ENCODE data around the gene NFATC2.

The NFATC2 gene

DNA sequence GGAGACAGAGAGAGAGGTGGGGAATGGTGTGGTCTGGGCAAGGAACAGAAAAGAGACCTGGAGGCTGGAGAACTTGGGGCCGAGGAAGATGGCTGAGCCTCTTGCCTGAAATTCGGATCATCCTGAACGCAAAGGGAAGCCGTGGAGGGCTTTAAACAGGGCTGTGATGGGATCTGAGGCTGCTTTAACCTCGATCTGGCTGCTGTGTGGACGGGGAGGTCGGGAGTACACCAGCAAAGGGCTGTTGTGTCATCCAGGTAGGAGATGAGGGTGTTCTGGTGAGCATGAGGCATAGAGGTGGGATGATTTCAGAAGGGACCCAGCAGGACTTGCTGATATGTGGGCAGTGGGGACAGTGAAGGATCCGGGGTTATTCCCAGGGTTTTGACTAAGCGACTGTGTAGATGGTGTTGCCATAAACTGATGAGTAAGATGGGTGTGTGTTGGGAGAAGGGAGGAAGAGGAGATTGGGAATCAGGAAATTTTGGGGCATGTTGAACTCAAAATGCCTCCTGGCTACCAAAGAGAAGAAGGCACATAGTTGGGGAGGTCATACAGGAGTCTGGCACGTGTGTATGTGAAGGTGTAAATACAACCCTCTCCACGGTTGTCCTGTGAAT, 158.5 kb downstream of the NFATC2 start:
- Histone ChIP-seq H3K4me1 (ENCODE audit: insufficient read depth, low read length) (peaks cover 26% of the 10 kb centered on the region), H3K27ac (ENCODE audit: low read depth, low read length) (no peak overlapping the region), H3K36me3 (ENCODE audit: insufficient read depth, low read length) (no peaks in the 10 kb centered on the region), H3K9ac (ENCODE audit: low read depth, low read length) (no peak overlapping the region), H3K4me3 (ENCODE audit: low read length) (no peak overlapping the region), H3K9me3 (ENCODE audit: insufficient read depth, low read depth, low read length) (no peaks in the 10 kb centered on the region), H3K27me3 (ENCODE audit: insufficient read depth, low read length) (no peaks in the 10 kb centered on the region)
- WGBS = 92% methylated on average over 10 of the region's 11 CpGs

DNA sequence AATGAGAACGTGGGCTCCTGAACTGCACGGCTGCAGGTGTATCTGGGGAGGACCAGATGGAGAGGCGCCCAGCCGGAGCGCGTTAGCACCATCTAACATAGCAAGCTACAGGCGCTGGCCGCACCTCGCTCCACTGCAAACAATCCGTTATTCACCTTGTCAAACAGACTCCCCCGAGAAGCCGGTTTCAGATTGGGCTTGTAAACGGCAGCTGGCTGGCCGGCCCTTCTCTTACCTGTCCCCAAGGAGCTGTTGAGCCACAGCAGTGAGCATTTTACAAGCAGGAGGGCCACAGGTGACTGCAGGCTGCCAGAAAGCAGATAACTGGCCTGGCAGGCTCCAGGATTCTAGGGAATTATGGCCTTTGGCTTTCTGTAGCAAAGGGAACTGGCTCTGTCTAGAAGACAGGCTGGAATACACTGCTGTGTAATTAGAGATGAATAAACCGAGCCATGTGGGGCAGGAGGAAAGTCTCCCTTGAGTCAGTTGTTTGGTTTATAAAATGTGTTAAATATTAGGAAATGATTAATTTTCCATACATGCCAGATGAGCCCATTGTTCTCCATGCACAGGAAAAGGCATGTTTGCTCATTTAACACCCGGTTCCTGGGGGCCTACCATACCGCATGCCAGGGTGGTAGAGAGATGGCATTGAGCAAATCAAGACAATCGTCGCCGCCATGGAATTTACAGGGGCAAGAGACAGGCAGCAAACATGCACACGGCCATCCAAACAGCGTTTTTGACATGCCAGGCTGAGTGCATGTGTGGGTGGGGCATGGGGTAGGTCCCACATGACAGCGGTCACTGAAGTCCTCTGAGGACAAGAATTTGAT, 159.3 kb downstream of the NFATC2 start:
- 86% methylated on average over 23 of the region's 23 CpGs for WGBS
- Histone ChIP-seq H3K4me3 (ENCODE audit: low read length) (no peak overlapping the region), H3K36me3 (ENCODE audit: insufficient read depth, low read length) (no peaks in the 10 kb centered on the region), H3K4me1 (ENCODE audit: insufficient read depth, low read length) (peaks cover 21% of the 10 kb centered on the region), H3K27me3 (ENCODE audit: insufficient read depth, low read length) (no peaks in the 10 kb centered on the region), H3K27ac (ENCODE audit: low read depth, low read length) (no peak overlapping the region), H3K9ac (ENCODE audit: low read depth, low read length) (no peak overlapping the region), H3K9me3 (ENCODE audit: insufficient read depth, low read depth, low read length) (no peaks in the 10 kb centered on the region)

GRCh38 chr20:51382111-51382985, 160.2 kb downstream of the NFATC2 start:
- no peak overlapping the region for H3K9ac ChIP-seq (ENCODE audit: low read depth, low read length)
- H3K27ac ChIP-seq (ENCODE audit: low read depth, low read length) = no peak overlapping the region

DNA sequence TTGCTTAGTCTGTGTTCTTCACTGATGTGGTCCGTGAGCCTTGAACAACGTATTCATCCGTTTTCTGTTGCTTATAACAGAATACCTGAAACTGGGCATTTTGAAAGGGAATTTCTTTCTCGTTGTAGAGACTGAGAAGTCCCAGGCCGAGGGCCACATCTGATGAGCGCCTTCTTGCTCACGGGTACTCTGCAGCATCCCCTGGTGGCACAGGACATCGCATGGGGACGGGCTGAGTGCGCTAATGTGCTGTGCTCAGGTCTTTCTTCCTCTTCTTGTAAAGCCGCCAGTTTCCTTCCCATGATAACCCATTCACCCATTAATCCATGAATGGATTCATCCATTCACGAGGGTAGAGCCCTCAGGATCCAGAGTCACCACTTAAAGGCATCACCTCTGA, 161.0 kb downstream of the NFATC2 start:
- WGBS = 91% methylated on average over 12 of the region's 12 CpGs
- Histone ChIP-seq H3K9me3 (ENCODE audit: insufficient read depth, low read depth, low read length) (no peaks in the 10 kb centered on the region), H3K27ac (ENCODE audit: low read depth, low read length) (no peak overlapping the region), H3K36me3 (ENCODE audit: insufficient read depth, low read length) (no peaks in the 10 kb centered on the region), H3K4me1 (ENCODE audit: insufficient read depth, low read length) (peaks cover 5% of the 10 kb centered on the region), H3K27me3 (ENCODE audit: insufficient read depth, low read length) (no peaks in the 10 kb centered on the region), H3K4me3 (ENCODE audit: low read length) (no peak overlapping the region), H3K9ac (ENCODE audit: low read depth, low read length) (no peak overlapping the region)

More at GRCh38 chr20:51382111-51382985, 160.2 kb downstream of the NFATC2 start:
- H3K36me3 ChIP-seq (ENCODE audit: insufficient read depth, low read length) = no peaks in the 10 kb centered on the region
- no peaks in the 10 kb centered on the region for H3K9me3 ChIP-seq (ENCODE audit: insufficient read depth, low read depth, low read length)
- 92% methylated on average over 17 of the region's 17 CpGs for WGBS
- peaks cover 13% of the 10 kb centered on the region for H3K4me1 ChIP-seq (ENCODE audit: insufficient read depth, low read length)
- no peaks in the 10 kb centered on the region for H3K27me3 ChIP-seq (ENCODE audit: insufficient read depth, low read length)
- no peak overlapping the region for H3K4me3 ChIP-seq (ENCODE audit: low read length)

GRCh38 chr20:51380401-51381385, 161.8 kb downstream of the NFATC2 start:
- H3K27ac ChIP-seq (ENCODE audit: low read depth, low read length) = no peak overlapping the region
- H3K4me1 ChIP-seq (ENCODE audit: insufficient read depth, low read length) = no peaks in the 10 kb centered on the region
- H3K27me3 ChIP-seq (ENCODE audit: insufficient read depth, low read length) = no peaks in the 10 kb centered on the region
- no peaks in the 10 kb centered on the region for H3K9me3 ChIP-seq (ENCODE audit: insufficient read depth, low read depth, low read length)
- no peaks in the 10 kb centered on the region for H3K36me3 ChIP-seq (ENCODE audit: insufficient read depth, low read length)
- 86% methylated on average over 13 of the region's 13 CpGs for WGBS
- no peak overlapping the region for H3K9ac ChIP-seq (ENCODE audit: low read depth, low read length)
- H3K4me3 ChIP-seq (ENCODE audit: low read length) = no peak overlapping the region

- no peaks in the 10 kb centered on the region for H3K9me3 ChIP-seq (ENCODE audit: insufficient read depth, low read depth, low read length)
- no peak overlapping the region for H3K9ac ChIP-seq (ENCODE audit: low read depth, low read length)
- no peaks in the 10 kb centered on the region for H3K4me1 ChIP-seq (ENCODE audit: insufficient read depth, low read length)
- H3K4me3 ChIP-seq (ENCODE audit: low read length) = no peak overlapping the region
- no peak overlapping the region for H3K27ac ChIP-seq (ENCODE audit: low read depth, low read length)
- WGBS = 93% methylated on average over 8 of the region's 8 CpGs
- H3K36me3 ChIP-seq (ENCODE audit: insufficient read depth, low read length) = no peaks in the 10 kb centered on the region
- H3K27me3 ChIP-seq (ENCODE audit: insufficient read depth, low read length) = no peaks in the 10 kb centered on the region
Measured at GRCh38 chr20:51379601-51380341, 162.7 kb downstream of the NFATC2 start.

GRCh38 chr20:51378171-51378928, 164.2 kb downstream of the NFATC2 start:
- H3K27ac ChIP-seq (ENCODE audit: low read depth, low read length) = no peak overlapping the region
- H3K27me3 ChIP-seq (ENCODE audit: insufficient read depth, low read length) = no peaks in the 10 kb centered on the region
- no peak overlapping the region for H3K9ac ChIP-seq (ENCODE audit: low read depth, low read length)
- no peaks in the 10 kb centered on the region for H3K36me3 ChIP-seq (ENCODE audit: insufficient read depth, low read length)
- no peak overlapping the region for H3K4me3 ChIP-seq (ENCODE audit: low read length)
- no peaks in the 10 kb centered on the region for H3K4me1 ChIP-seq (ENCODE audit: insufficient read depth, low read length)
- WGBS = 84% methylated on average over 19 of the region's 19 CpGs
- H3K9me3 ChIP-seq (ENCODE audit: insufficient read depth, low read depth, low read length) = no peaks in the 10 kb centered on the region

- Histone ChIP-seq H3K4me1 (ENCODE audit: insufficient read depth, low read length) (no peaks in the 10 kb centered on the region), H3K9me3 (ENCODE audit: insufficient read depth, low read depth, low read length) (no peaks in the 10 kb centered on the region), H3K27ac (ENCODE audit: low read depth, low read length) (no peak overlapping the region), H3K36me3 (ENCODE audit: insufficient read depth, low read length) (no peaks in the 10 kb centered on the region), H3K27me3 (ENCODE audit: insufficient read depth, low read length) (no peaks in the 10 kb centered on the region), H3K9ac (ENCODE audit: low read depth, low read length) (no peak overlapping the region), H3K4me3 (ENCODE audit: low read length) (no peak overlapping the region)
- WGBS = 97% methylated on average over 8 of the region's 8 CpGs
Measured at GRCh38 chr20:51377132-51377531, 165.4 kb downstream of the NFATC2 start.

DNA sequence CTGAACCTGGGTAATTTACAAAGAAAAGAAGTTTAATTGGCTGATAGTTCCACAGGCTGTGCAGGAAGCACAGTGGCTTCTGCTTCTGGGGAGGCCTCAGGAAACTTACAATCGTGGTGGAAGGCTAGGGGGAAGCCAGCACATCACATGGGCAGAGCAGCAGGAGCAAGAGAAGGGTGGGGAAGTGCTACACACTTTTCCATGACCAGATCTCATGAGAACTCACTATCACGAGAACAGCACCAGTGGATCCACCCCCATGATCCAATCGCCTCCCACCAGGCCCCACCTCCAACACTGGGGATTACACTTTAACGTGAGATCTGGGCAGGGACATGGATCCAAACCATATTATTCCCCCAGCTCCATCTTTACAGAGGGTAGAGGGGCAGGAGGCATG, 166.4 kb downstream of the NFATC2 start:
- H3K4me1 ChIP-seq (ENCODE audit: insufficient read depth, low read length) = no peaks in the 10 kb centered on the region
- H3K9me3 ChIP-seq (ENCODE audit: insufficient read depth, low read depth, low read length) = no peaks in the 10 kb centered on the region
- no peak overlapping the region for H3K27ac ChIP-seq (ENCODE audit: low read depth, low read length)
- H3K36me3 ChIP-seq (ENCODE audit: insufficient read depth, low read length) = no peaks in the 10 kb centered on the region
- H3K4me3 ChIP-seq (ENCODE audit: low read length) = no peak overlapping the region
- no peak overlapping the region for H3K9ac ChIP-seq (ENCODE audit: low read depth, low read length)
- 64% methylated on average over 4 of the region's 4 CpGs for WGBS
- H3K27me3 ChIP-seq (ENCODE audit: insufficient read depth, low read length) = no peaks in the 10 kb centered on the region
